Retinal pigment epithelial cell (primary cell): ENCODE measurements around the gene KLRC4.
"Not testable (repeated sequence)": the region's sequence is repeated elsewhere in the genome, so short reads cannot be mapped to it uniquely, and the experiment has no call there.

Experiments used
- DNase-seq: peaks from one replicate; pipeline ENCODE4 v3.0.0-alpha.2; 2010; ENCODE audit warnings: low read depth
- H3K4me3 ChIP-seq: 2 replicates; pipeline ENCODE4 v1.5.1; 2011; ENCODE audit warnings: mild to moderate bottlenecking, low read length, control low read depth, moderate library complexity
- CTCF ChIP-seq: conservative IDR thresholded peaks from 2 replicates; pipeline ENCODE4 v1.5.1; 2011; ENCODE audit warnings: low read depth, low read length, control low read depth, inconsistent platforms

The KLRC4 gene

GRCh38 chr12:10389904-10390303, 19.7 kb downstream of the KLRC4 start, which contains the start of gene KLRK1:
TSS of gene KLRK1 (minus strand) at chr12:10390041. CDS start at chr12:10388810, 1,231 bp downstream.
- no peak for TF ChIP-seq CTCF
- no peak for DNase-seq
- no peak within 1 kb of the TSS for H3K4me3 ChIP-seq

GRCh38 chr12:10388624-10389413, 20.7 kb downstream of the KLRC4 start:
- DNase-seq = no peak
- H3K4me3 ChIP-seq = no peak overlapping the region

GRCh38 chr12:10387498-10387897, 22.1 kb downstream of the KLRC4 start:
- H3K4me3 ChIP-seq, DNase-seq: not testable (repeated sequence)

More at GRCh38 chr12:10388624-10389413, 20.7 kb downstream of the KLRC4 start:
- no peak for TF ChIP-seq CTCF

- TF ChIP-seq CTCF = no peak
- no peak overlapping the region for H3K4me3 ChIP-seq
- DNase-seq = no peak
These were observed 22.7 kb downstream of the KLRC4 start for GRCh38 chr12:10386857-10387256.

- TF ChIP-seq CTCF = no peak
- no peak overlapping the region for H3K4me3 ChIP-seq
- DNase-seq = peak; percentile 41
These were observed 24.4 kb downstream of the KLRC4 start for GRCh38 chr12:10385166-10385613.

GRCh38 chr12:10384191-10384590, 25.4 kb downstream of the KLRC4 start:
- no peak for TF ChIP-seq CTCF
- DNase-seq = no peak
- H3K4me3 ChIP-seq = no peak overlapping the region

GRCh38 chr12:10381928-10382628, 27.5 kb downstream of the KLRC4 start:
- no peak for DNase-seq
- no peak for TF ChIP-seq CTCF
- H3K4me3 ChIP-seq = no peak overlapping the region

GRCh38 chr12:10378737-10379136, 30.8 kb downstream of the KLRC4 start:
- not testable (repeated sequence) for DNase-seq, H3K4me3 ChIP-seq
